ENCODE results near the gene GABBR2.

DNA sequence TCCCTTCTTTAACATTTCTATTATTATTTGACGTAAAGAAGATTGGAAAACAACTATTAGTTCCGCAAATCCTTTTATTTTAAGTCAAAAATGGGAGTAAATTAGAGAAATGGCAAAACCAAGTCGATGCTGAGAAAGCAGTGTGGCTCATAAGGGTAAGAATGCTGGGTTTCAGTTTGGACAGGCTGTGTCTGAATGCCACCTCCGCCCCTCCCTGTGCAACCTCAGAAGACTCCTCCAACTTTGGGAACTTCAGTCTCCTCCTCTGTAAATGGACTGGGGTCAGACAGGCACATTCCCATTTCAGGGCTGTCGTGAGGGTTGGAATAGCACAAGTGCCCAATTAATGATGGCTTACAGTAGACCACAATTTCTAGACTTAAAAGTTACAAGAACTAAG lies 154.0 kb downstream of the GABBR2 start:
- no peak for TF ChIP-seq EZH2phosphoT487 (IDR thresholded peaks at IDR 0.05; ENCODE audit: borderline replicate concordance, low read depth)
- no peak for TF ChIP-seq NFIC (IDR thresholded peaks at IDR 0.05; ENCODE audit: borderline replicate concordance)
- TF ChIP-seq POLR2AphosphoS5 (IDR thresholded peaks at IDR 0.05; ENCODE audit: low read depth, low read length) = no peak
- no peak for TF ChIP-seq EP300 (IDR thresholded peaks at IDR 0.05; ENCODE audit: borderline replicate concordance in 1 of 2, low read depth in 1 of 2, low read length in 1 of 2)
- no peak for TF ChIP-seq TAF1 (IDR thresholded peaks at IDR 0.05; ENCODE audit: borderline replicate concordance, low read depth, low read length)
